Activated naive CD8-positive, alpha-beta T cell treated with anti-CD3 and anti-CD28 coated beads, Interleukin-2, amount 50 U/mL, for 24 hours (primary cell): ENCODE measurements around the gene DLX5.

Source experiments
- ATAC-seq: fragments of 150-1000 bp; cut with Tn5 transposase; one replicate; pipeline ENCODE4 v1.10.0; 2021
- DNase-seq: peaks from one replicate; pipeline ENCODE4 v3.0.0; 2021
- H3K27ac Mint-ChIP-seq: one replicate; pipeline ENCODE4 v1.8.0; 2021; ENCODE audit warnings: mild to moderate bottlenecking, mixed read lengths
- H3K27me3 Mint-ChIP-seq: one replicate; pipeline ENCODE4 v1.8.0; 2021; ENCODE audit warnings: mixed read lengths
- H3K36me3 Mint-ChIP-seq: one replicate; pipeline ENCODE4 v1.8.0; 2021; ENCODE audit warnings: low read depth, mixed read lengths
- H3K4me1 Mint-ChIP-seq: one replicate; pipeline ENCODE4 v1.8.0; 2021; ENCODE audit warnings: mixed read lengths
- H3K4me3 Mint-ChIP-seq: one replicate; pipeline ENCODE4 v1.8.0; 2021; ENCODE audit warnings: mild to moderate bottlenecking, moderate library complexity, mixed read lengths
- H3K9me3 Mint-ChIP-seq: one replicate; pipeline ENCODE4 v1.8.0; 2021; ENCODE audit warnings: mixed read lengths

Gene DLX5

GRCh38 chr7:97003262-97004246 is 21.1 kb downstream of the DLX5 start:
- H3K36me3 Mint-ChIP-seq, result no peaks in the 10 kb centered on the region
- no peak for ATAC-seq
- no peak overlapping the region for H3K4me3 Mint-ChIP-seq
- H3K27ac Mint-ChIP-seq, result no peak overlapping the region
- DNase-seq, result no peak
- H3K4me1 Mint-ChIP-seq, result peaks cover 14% of the 10 kb centered on the region
- H3K27me3 Mint-ChIP-seq, result peaks cover 88% of the 10 kb centered on the region
- no peaks in the 10 kb centered on the region for H3K9me3 Mint-ChIP-seq

DNA sequence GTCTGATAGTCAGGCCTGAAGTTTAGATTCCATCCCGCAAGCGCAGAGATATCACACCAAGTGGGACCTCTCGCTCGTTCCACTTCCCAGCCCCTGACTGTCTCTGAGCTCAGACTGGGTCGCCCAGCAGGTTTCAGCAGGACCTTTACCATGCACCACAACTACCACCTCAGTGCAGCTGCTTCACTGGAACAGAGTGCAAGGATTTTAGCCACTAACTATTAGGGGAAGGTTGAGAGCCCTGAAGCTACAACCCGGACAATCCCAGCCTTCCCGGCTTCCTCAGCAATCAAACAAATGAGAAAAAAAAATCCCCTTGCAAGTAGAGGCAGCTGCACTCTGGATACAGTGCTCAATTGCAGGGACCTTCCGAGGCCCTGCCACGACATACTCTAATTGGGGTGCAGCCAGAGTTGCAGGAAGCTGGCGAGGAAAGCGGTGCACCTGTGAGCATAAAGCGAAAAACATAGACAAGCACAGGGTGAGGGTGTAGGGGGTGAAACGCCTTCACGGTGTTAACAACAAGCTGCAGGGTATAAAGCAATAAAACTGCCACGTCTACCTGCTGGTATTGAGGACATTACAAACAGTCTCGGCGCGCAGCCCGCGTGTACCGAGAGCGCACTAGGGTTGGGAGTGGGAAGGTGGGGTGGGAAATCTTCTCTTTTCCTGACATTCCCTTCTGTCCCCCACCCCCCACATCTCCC is 21.9 kb downstream of the DLX5 start:
- H3K9me3 Mint-ChIP-seq, result no peaks in the 10 kb centered on the region
- ATAC-seq, result no peak
- H3K36me3 Mint-ChIP-seq, result no peaks in the 10 kb centered on the region
- peaks cover 88% of the 10 kb centered on the region for H3K27me3 Mint-ChIP-seq
- DNase-seq, result no peak
- no peak overlapping the region for H3K4me3 Mint-ChIP-seq
- H3K4me1 Mint-ChIP-seq, result peaks cover 14% of the 10 kb centered on the region
- H3K27ac Mint-ChIP-seq, result no peak overlapping the region

DNA sequence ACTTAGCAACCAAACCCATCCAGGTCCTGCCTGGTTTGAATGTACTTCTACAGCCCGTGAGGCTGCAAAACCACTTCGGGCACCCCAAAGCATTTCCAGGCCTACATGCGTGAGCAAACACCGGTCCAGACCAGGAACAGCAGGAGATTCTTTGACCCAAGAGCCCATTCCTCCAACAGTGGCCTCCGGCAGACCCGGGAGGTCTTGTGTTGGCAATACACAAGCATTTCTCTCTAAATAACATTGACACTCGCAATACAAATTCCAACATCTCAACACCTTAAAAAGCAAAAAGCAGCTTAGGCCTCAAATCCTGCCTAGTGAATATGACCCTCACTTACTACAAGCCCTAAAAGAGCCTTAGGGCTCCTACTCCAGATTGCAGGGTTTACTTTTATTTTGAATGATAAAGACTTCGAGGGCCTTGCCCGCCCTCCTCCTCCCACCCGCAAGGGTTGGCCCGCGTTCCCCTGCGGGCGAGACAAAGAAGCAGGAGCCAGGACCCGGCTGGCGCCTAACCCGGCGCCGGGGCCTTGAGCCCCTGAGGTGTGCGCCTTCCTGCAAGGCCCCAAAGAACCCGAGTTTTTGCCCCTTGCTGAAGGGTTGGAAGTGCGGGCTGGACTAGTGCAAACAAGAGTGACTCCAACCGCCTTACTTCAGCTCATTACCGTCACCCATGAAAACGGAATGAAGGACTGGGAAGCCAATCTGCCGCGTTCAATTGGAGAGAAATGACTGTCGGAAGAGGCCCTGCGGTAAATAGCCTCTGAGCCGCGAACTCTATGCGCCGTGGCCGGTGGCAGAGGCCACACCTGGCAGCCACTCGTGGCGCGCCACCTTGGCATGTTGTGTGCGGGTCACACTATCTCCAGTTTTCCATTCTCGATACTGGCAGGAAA is 22.7 kb downstream of the DLX5 start:
- H3K27ac Mint-ChIP-seq, result no peak overlapping the region

GRCh38 chr7:97001221-97001620 is 23.4 kb downstream of the DLX5 start:
- ATAC-seq (no peak), DNase-seq (no peak)
- H3K27ac Mint-ChIP-seq, result no peak overlapping the region
- no peak overlapping the region for H3K4me3 Mint-ChIP-seq
- no peaks in the 10 kb centered on the region for H3K9me3 Mint-ChIP-seq
- H3K36me3 Mint-ChIP-seq, result peaks cover 2% of the 10 kb centered on the region
- peaks cover 90% of the 10 kb centered on the region for H3K27me3 Mint-ChIP-seq
- peaks cover 9% of the 10 kb centered on the region for H3K4me1 Mint-ChIP-seq

More for the DNA sequence above, 22.7 kb downstream of the DLX5 start:
- Mint-ChIP-seq H3K4me3 (no peak overlapping the region), H3K36me3 (no peaks in the 10 kb centered on the region), H3K4me1 (peaks cover 13% of the 10 kb centered on the region), H3K27me3 (peaks cover 88% of the 10 kb centered on the region), H3K9me3 (no peaks in the 10 kb centered on the region)
- no peak for ATAC-seq
- no peak for DNase-seq

DNA sequence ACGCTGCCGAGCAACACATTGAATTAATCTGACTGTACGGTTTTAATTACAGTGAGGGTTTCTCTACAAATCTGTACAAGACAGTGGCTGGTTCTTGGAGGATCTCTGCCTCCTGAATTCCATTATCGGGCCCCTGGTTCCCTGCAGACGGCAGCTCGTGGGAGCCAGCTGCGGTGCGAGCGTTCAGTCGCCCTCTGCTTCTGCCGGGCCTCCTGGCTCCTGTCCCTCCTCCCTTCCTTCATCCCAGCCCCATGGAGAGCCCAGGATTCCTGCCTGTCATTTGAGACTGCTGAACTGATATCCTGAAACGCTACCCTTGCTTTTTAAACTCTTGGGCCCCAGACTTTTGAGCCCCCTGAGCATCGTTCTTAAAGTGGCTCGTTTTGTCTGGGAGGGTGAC is 25.9 kb downstream of the DLX5 start:
- H3K27ac Mint-ChIP-seq, result no peak overlapping the region
- H3K4me3 Mint-ChIP-seq, result no peak overlapping the region
- H3K27me3 Mint-ChIP-seq, result peaks cover 93% of the 10 kb centered on the region

GRCh38 chr7:96998333-96998732 is 26.3 kb downstream of the DLX5 start:
- Mint-ChIP-seq H3K27ac (no peak overlapping the region), H3K27me3 (peaks cover 93% of the 10 kb centered on the region), H3K36me3 (peaks cover 2% of the 10 kb centered on the region), H3K4me3 (no peak overlapping the region), H3K4me1 (no peaks in the 10 kb centered on the region), H3K9me3 (no peaks in the 10 kb centered on the region)
- DNase-seq, result no peak
- no peak for ATAC-seq

More for the DNA sequence above, 25.9 kb downstream of the DLX5 start:
- H3K36me3 Mint-ChIP-seq, result peaks cover 2% of the 10 kb centered on the region
- H3K4me1 Mint-ChIP-seq, result no peaks in the 10 kb centered on the region
- H3K9me3 Mint-ChIP-seq, result no peaks in the 10 kb centered on the region
- no peak for ATAC-seq
- no peak for DNase-seq

GRCh38 chr7:96997512-96998032 is 27.1 kb downstream of the DLX5 start:
- Mint-ChIP-seq H3K27me3 (peaks cover 93% of the 10 kb centered on the region), H3K4me3 (no peak overlapping the region), H3K36me3 (peaks cover 2% of the 10 kb centered on the region), H3K27ac (no peak overlapping the region), H3K4me1 (peaks cover 2% of the 10 kb centered on the region), H3K9me3 (no peaks in the 10 kb centered on the region)
- no peak for ATAC-seq
- DNase-seq, result no peak

DNA sequence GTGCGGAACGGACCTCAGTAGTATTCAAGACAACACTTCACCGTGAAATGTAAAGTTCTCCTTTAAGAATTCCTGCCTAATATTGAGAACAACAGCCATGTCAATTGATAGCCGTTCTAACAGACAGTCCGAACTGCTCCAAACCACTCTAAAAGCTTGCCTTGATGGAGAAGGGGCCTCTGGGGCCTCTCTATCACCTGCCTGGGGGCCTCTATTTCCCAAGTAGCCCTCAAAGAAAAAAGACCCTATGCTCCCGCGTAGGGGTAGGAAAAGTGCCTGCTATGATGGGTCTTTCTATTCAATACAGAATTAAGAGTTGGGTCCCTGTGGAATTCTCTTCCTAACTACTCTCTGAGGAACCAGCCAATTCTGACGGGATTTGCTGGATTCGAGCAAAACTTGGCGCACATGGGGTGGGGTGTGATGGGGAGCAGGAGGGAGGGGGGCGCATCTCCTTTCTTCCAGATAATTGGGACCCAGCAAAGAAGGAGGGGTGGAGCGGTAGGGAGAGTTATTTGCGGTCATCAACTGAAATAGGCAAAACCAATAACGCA is 27.6 kb downstream of the DLX5 start:
- no peak overlapping the region for H3K4me3 Mint-ChIP-seq
- ATAC-seq, result no peak
- no peak overlapping the region for H3K27ac Mint-ChIP-seq
- no peak for DNase-seq
- no peaks in the 10 kb centered on the region for H3K9me3 Mint-ChIP-seq
- H3K36me3 Mint-ChIP-seq, result peaks cover 2% of the 10 kb centered on the region
- H3K27me3 Mint-ChIP-seq, result peaks cover 92% of the 10 kb centered on the region
- H3K4me1 Mint-ChIP-seq, result peaks cover 2% of the 10 kb centered on the region

- Mint-ChIP-seq H3K36me3 (peaks cover 2% of the 10 kb centered on the region), H3K27ac (no peak overlapping the region), H3K4me1 (peaks cover 2% of the 10 kb centered on the region), H3K9me3 (no peaks in the 10 kb centered on the region), H3K4me3 (no peak overlapping the region), H3K27me3 (peaks cover 93% of the 10 kb centered on the region)
- DNase-seq (no peak), ATAC-seq (no peak)
Measured at GRCh38 chr7:96996111-96996957, 28.3 kb downstream of the DLX5 start.

GRCh38 chr7:96995406-96996110 is 29.1 kb downstream of the DLX5 start:
- Mint-ChIP-seq H3K4me1 (peaks cover 2% of the 10 kb centered on the region), H3K4me3 (no peak overlapping the region), H3K27me3 (peaks cover 90% of the 10 kb centered on the region), H3K9me3 (no peaks in the 10 kb centered on the region), H3K36me3 (peaks cover 2% of the 10 kb centered on the region), H3K27ac (no peak overlapping the region)
- DNase-seq (no peak), ATAC-seq (no peak)

DNA sequence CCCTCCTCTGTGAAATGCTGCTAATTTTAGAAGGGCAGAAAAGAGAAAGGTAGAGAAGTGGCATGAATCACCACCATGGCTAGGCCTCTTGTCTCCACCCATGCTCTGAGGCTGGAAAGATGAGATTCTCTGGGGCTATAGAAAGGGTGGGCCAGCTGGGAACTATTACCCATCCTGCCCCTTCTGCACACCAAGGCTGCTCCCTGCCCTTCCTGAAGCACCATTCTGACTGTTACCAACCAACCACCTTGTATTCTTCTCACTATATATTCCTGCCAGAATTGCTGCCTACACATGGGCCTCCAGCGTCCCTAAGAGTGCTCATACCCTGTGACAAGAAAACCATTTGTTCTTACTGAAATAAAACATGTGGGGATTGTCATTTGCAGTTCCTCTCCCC is 30.7 kb downstream of the DLX5 start:
- no peak for ATAC-seq
- Mint-ChIP-seq H3K36me3 (peaks cover 2% of the 10 kb centered on the region), H3K9me3 (no peaks in the 10 kb centered on the region), H3K4me1 (peaks cover 2% of the 10 kb centered on the region), H3K27me3 (peaks cover 88% of the 10 kb centered on the region), H3K27ac (no peak overlapping the region), H3K4me3 (no peak overlapping the region)
- DNase-seq, result no peak

DNA sequence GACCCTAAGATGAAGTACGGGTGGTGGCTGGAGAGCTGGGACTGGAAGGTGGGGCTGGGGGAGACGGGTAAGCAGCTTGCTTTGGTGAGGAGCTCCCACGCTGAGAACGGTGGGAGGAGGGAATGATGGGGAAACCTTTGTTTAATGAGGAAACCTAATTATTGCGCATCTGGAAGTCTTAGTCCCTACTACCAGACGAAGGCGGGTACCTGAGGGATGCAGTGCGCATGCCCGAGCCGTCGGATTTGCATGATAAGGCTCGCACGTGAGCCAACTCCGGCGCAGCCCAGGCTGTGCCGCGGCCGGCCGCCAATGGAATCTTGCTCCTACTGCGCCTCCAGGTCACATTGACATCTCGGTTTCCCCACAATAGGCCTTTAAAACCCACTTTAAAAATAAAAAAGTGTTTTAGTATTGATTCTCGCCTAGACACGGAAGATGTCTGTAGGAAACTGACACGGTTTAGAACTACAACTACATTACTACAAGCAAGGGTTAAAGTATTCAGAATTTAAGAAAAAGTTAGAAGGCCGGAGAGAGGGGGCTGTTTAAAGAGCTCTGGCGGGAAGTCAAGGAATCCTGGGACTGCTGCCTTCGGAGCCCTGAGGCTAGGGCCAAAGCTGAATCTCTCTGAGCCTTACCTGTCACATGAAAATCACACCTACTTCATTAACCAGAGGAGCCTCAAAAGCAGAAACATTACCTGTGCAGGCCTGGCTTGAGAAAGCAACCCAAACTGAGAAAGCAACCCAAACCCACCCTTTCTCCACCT is 31.4 kb downstream of the DLX5 start:
- DNase-seq (no peak), ATAC-seq (no peak)
- Mint-ChIP-seq H3K27ac (no peak overlapping the region), H3K9me3 (no peaks in the 10 kb centered on the region), H3K27me3 (peaks cover 87% of the 10 kb centered on the region), H3K4me3 (no peak overlapping the region), H3K36me3 (peaks cover 2% of the 10 kb centered on the region), H3K4me1 (peaks cover 2% of the 10 kb centered on the region)
